ENCODE measurements around the gene U2AF1L4.
A peak's percentile ranks its signal among the peaks of the same experiment; 100 is the strongest.

Gene U2AF1L4

GRCh38 chr19:35745328-35746086 is at the start of gene U2AF1L4, which contains the start of gene PSENEN:
Gene U2AF1L4 (minus strand): TSS chr19:35745418. CDS start chr19:35745391, 27 bp downstream.
Gene PSENEN (plus strand): TSS chr19:35745651. CDS start chr19:35745931, 280 bp downstream.
- peak; percentile 100 for DNase-seq

- no peak for DNase-seq
These were observed 48.4 kb upstream of the U2AF1L4 start for GRCh38 chr19:35793381-35794165.

GRCh38 chr19:35792888-35793287 is 47.7 kb upstream of the U2AF1L4 start:
- no peak for DNase-seq

GRCh38 chr19:35792312-35792711 is 47.1 kb upstream of the U2AF1L4 start:
- DNase-seq = no peak

- DNase-seq = no peak
These were observed 46.6 kb upstream of the U2AF1L4 start for GRCh38 chr19:35791814-35792279.

- peak; percentile 91 for DNase-seq
These were observed 46.0 kb upstream of the U2AF1L4 start for GRCh38 chr19:35790981-35791813.

- no peak for DNase-seq
These were observed 45.0 kb upstream of the U2AF1L4 start for GRCh38 chr19:35789978-35790944.

GRCh38 chr19:35789195-35789977 is 44.2 kb upstream of the U2AF1L4 start:
- DNase-seq = no peak

- no peak for DNase-seq
These were observed 43.2 kb upstream of the U2AF1L4 start for GRCh38 chr19:35788205-35788960.

- no peak for DNase-seq
These were observed 42.1 kb upstream of the U2AF1L4 start for GRCh38 chr19:35787227-35787799.

GRCh38 chr19:35786299-35787160 is 41.3 kb upstream of the U2AF1L4 start:
- no peak for DNase-seq

GRCh38 chr19:35785339-35785627 is 40.1 kb upstream of the U2AF1L4 start:
- DNase-seq = no peak

GRCh38 chr19:35784503-35785338 is 39.5 kb upstream of the U2AF1L4 start:
- no peak for DNase-seq

GRCh38 chr19:35783469-35784434 is 38.5 kb upstream of the U2AF1L4 start:
- DNase-seq = no peak

- DNase-seq = no peak
These were observed 37.4 kb upstream of the U2AF1L4 start for GRCh38 chr19:35782589-35782988.

- no peak for DNase-seq
These were observed 36.4 kb upstream of the U2AF1L4 start for GRCh38 chr19:35781650-35782049.

- DNase-seq = no peak
These were observed 35.5 kb upstream of the U2AF1L4 start for GRCh38 chr19:35780717-35781116.
